ENCODE results near the gene MMP7. TPM values are rescaled to one million over a fixed set of nuclear protein-coding genes. Genes with fewer than 3 reads are reported as not detected.
"Not testable (repeated sequence)": the region's sequence is repeated elsewhere in the genome, so short reads cannot be mapped to it uniquely, and the experiment has no call there.

MMP7 gene
- total RNA-seq, 4 donors from 2014 or later: not detected

- no peak overlapping the region for H3K27ac ChIP-seq
- 42 to 55% methylated on average over 3 of the region's 3 CpGs for WGBS, 2 donors
Observed at GRCh38 chr11:102513869-102514268, 16.7 kb downstream of the MMP7 start.

GRCh38 chr11:102510439-102511135 lies 20.0 kb downstream of the MMP7 start:
- H3K9me3 ChIP-seq: no peaks in the 10 kb centered on the region
- no peaks in the 10 kb centered on the region for H3K4me1 ChIP-seq
- DNase-seq (ENCODE audit: low spot score in 2 of 2): no peak
- WGBS, 2 donors: 75% methylated on average over 5 of the region's 5 CpGs
- no peak overlapping the region for H3K4me3 ChIP-seq
- H3K27ac ChIP-seq: no peak overlapping the region
- TF ChIP-seq CTCF (IDR thresholded peaks at IDR 0.05) (no peak), EP300 (IDR thresholded peaks at IDR 0.05) (no peak), POLR2A (IDR thresholded peaks at IDR 0.05) (no peak)
- H3K27me3 ChIP-seq: no peaks in the 10 kb centered on the region
- no peaks in the 10 kb centered on the region for H3K36me3 ChIP-seq

More at GRCh38 chr11:102513869-102514268, 16.7 kb downstream of the MMP7 start:
- no peak for TF ChIP-seq POLR2A (IDR thresholded peaks at IDR 0.05)
- no peak for TF ChIP-seq EP300 (IDR thresholded peaks at IDR 0.05)
- TF ChIP-seq CTCF (IDR thresholded peaks at IDR 0.05): no peak
- Histone ChIP-seq H3K4me3 (no peak overlapping the region), H3K27me3 (no peaks in the 10 kb centered on the region), H3K9me3 (no peaks in the 10 kb centered on the region), H3K36me3 (no peaks in the 10 kb centered on the region), H3K4me1 (no peaks in the 10 kb centered on the region)
- peak; percentile 52 to 69 for DNase-seq (ENCODE audit: low spot score in 2 of 2)

- H3K9me3 ChIP-seq; H3K4me3 ChIP-seq; H3K4me1 ChIP-seq; H3K27ac ChIP-seq; DNase-seq (ENCODE audit: low spot score in 2 of 2); H3K27me3 ChIP-seq; H3K36me3 ChIP-seq: not testable (repeated sequence)
- WGBS, 2 donors: 89 to 90% methylated on average over 3 of the region's 3 CpGs
Observed at GRCh38 chr11:102502831-102503230, 27.7 kb downstream of the MMP7 start.

GRCh38 chr11:102500829-102501228 lies 29.7 kb downstream of the MMP7 start:
- Histone ChIP-seq H3K27me3 (no peaks in the 10 kb centered on the region), H3K4me3 (no peak overlapping the region), H3K27ac (peak overlapping the region in 1 of 4 donors; percentile 30), H3K9me3 (no peaks in the 10 kb centered on the region), H3K4me1 (peaks cover 0 to 14% (median 0%) of the 10 kb centered on the region in 4 donors), H3K36me3 (no peaks in the 10 kb centered on the region)
- TF ChIP-seq CTCF (IDR thresholded peaks at IDR 0.05): no peak
- no peak for TF ChIP-seq POLR2A (IDR thresholded peaks at IDR 0.05)
- TF ChIP-seq EP300 (IDR thresholded peaks at IDR 0.05): no peak
- 71 to 73% methylated on average over 2 of the region's 2 CpGs for WGBS, 2 donors
- no peak for DNase-seq (ENCODE audit: low spot score in 2 of 2)

- Histone ChIP-seq H3K4me3 (no peak overlapping the region), H3K4me1 (peaks cover 0 to 23% (median 0%) of the 10 kb centered on the region in 4 donors), H3K27me3 (no peaks in the 10 kb centered on the region), H3K9me3 (no peaks in the 10 kb centered on the region), H3K27ac (peak overlapping the region in 2 of 4 donors; percentile 63 to 71), H3K36me3 (no peaks in the 10 kb centered on the region)
- 39 to 49% methylated on average over 2 of the region's 2 CpGs for WGBS, 2 donors
- no peak for DNase-seq (ENCODE audit: low spot score in 2 of 2)
- no peak for TF ChIP-seq CTCF (IDR thresholded peaks at IDR 0.05)
- no peak for TF ChIP-seq EP300 (IDR thresholded peaks at IDR 0.05)
- TF ChIP-seq POLR2A (IDR thresholded peaks at IDR 0.05): no peak
Observed at GRCh38 chr11:102499931-102500330, 30.6 kb downstream of the MMP7 start.
